Activated CD4-positive, alpha-beta T cell treated with anti-CD3 and anti-CD28 coated beads, Interleukin-2, amount 10 ng/mL, durations not matched to agents 24 days and 14 days (primary cell): ENCODE data around the gene S100A8. TPM values are rescaled to one million over a fixed set of nuclear protein-coding genes. Genes with fewer than 3 reads are reported as not detected.

Experiments
- DNase-seq: peaks from one replicate; pipeline ENCODE4 v3.0.0; 2022
- H3K27ac Mint-ChIP-seq: one replicate; pipeline ENCODE4 v1.8.0; 2022; ENCODE audit warnings: mild to moderate bottlenecking, mixed read lengths
- H3K27me3 Mint-ChIP-seq: one replicate; pipeline ENCODE4 v1.8.0; 2022; ENCODE audit warnings: mixed read lengths
- H3K36me3 Mint-ChIP-seq: one replicate; pipeline ENCODE4 v1.8.0; 2022; ENCODE audit warnings: low read depth, mild to moderate bottlenecking, mixed read lengths
- H3K4me1 Mint-ChIP-seq: one replicate; pipeline ENCODE4 v1.8.0; 2021; ENCODE audit warnings: mixed read lengths
- H3K4me3 Mint-ChIP-seq: one replicate; pipeline ENCODE4 v1.8.0; 2022; ENCODE audit warnings: mild to moderate bottlenecking, moderate library complexity, mixed read lengths
- H3K9me3 Mint-ChIP-seq: one replicate; pipeline ENCODE4 v1.8.0; 2021; ENCODE audit warnings: mixed read lengths
- intact Hi-C: fragments of 100-400 bp; cut with micrococcal nuclease; formaldehyde crosslinking; loops from one replicate; pipeline ENCODE4 v1.15.1; 2023
- total RNA-seq: library from RNA; stranded (reverse); gene quantifications from 2 replicates; pipeline ENCODE4 v1.2.3, GENCODE V29; 2022

S100A8 gene
- total RNA-seq, 1 donor from 2014 or later = not detected

- no peak within 1 kb of the TSS for H3K27ac Mint-ChIP-seq
- H3K27me3 Mint-ChIP-seq = peaks cover 1% of the 10 kb centered on the region
- H3K36me3 Mint-ChIP-seq = no peaks in the 10 kb centered on the region
- H3K4me1 Mint-ChIP-seq = peaks cover 7% of the 10 kb centered on the region
- no peak for DNase-seq
- no peak within 1 kb of the TSS for H3K4me3 Mint-ChIP-seq
- no peaks in the 10 kb centered on the region for H3K9me3 Mint-ChIP-seq
- intact Hi-C loops = no loop called here
Measured at GRCh38 chr1:153357853-153358690, 32.8 kb downstream of the S100A8 start, which contains the start of gene S100A9. S100A9 (plus strand) TSS chr1:153357854; CDS start chr1:153358284, 430 bp downstream.

- intact Hi-C loops = no loop called here
- Mint-ChIP-seq H3K36me3 (no peaks in the 10 kb centered on the region), H3K27me3 (no peaks in the 10 kb centered on the region), H3K4me3 (no peak overlapping the region), H3K4me1 (peaks cover 7% of the 10 kb centered on the region), H3K9me3 (no peaks in the 10 kb centered on the region), H3K27ac (no peak overlapping the region)
- peak; percentile 60 for DNase-seq
Measured at GRCh38 chr1:153357076-153357852, 33.6 kb downstream of the S100A8 start.

- intact Hi-C loops = no loop called here
- Mint-ChIP-seq H3K4me1 (peaks cover 7% of the 10 kb centered on the region), H3K9me3 (no peaks in the 10 kb centered on the region), H3K36me3 (no peaks in the 10 kb centered on the region), H3K27ac (no peak overlapping the region), H3K4me3 (no peak overlapping the region), H3K27me3 (no peaks in the 10 kb centered on the region)
- no peak for DNase-seq
Measured at GRCh38 chr1:153356392-153357075, 34.3 kb downstream of the S100A8 start.

DNA sequence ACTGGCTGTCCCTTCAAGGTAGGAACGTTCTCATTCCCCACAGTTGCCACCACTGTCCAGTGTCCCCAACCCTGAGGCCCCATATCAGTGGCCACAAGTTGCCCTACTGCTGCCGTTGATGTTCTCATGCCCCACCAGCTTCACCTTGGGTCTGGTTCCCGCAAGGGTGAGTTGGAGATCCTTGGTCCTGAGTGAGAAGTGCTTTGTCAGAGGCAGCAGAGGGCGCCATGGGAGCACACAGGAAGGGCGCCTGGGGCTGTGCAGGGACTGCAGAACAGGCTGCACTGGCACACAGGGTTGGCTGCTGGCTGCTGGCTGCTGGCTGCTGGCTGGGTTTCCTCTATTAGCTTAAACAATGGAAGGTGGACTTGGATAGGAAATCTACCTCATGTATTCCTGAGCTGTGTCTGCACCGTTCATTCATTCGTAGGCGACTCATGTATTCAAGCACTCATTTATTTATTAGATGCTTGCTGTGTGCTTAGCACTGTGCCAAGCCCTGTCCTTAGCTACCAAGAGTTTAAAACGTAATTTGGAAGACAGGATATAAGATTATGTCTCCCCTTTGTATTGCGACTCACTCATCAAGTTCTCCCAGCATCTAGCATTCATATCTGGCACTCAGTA is 35.3 kb downstream of the S100A8 start:
- DNase-seq = peak; percentile 79
- Mint-ChIP-seq H3K4me1 (peaks cover 7% of the 10 kb centered on the region), H3K27ac (no peak overlapping the region), H3K27me3 (peaks cover 2% of the 10 kb centered on the region), H3K36me3 (no peaks in the 10 kb centered on the region), H3K9me3 (no peaks in the 10 kb centered on the region), H3K4me3 (no peak overlapping the region)
- intact Hi-C loops = no loop called here

- peaks cover 7% of the 10 kb centered on the region for H3K4me1 Mint-ChIP-seq
- no peaks in the 10 kb centered on the region for H3K36me3 Mint-ChIP-seq
- no peak for DNase-seq
- intact Hi-C loops = no loop called here
- H3K27ac Mint-ChIP-seq = no peak overlapping the region
- no peaks in the 10 kb centered on the region for H3K9me3 Mint-ChIP-seq
- peaks cover 8% of the 10 kb centered on the region for H3K27me3 Mint-ChIP-seq
- no peak overlapping the region for H3K4me3 Mint-ChIP-seq
Measured at GRCh38 chr1:153354515-153355193, 36.2 kb downstream of the S100A8 start.

GRCh38 chr1:153353226-153353947 is 37.5 kb downstream of the S100A8 start:
- no peak overlapping the region for H3K27ac Mint-ChIP-seq
- H3K27me3 Mint-ChIP-seq = peaks cover 9% of the 10 kb centered on the region
- H3K4me3 Mint-ChIP-seq = no peak overlapping the region
- H3K9me3 Mint-ChIP-seq = no peaks in the 10 kb centered on the region
- peaks cover 7% of the 10 kb centered on the region for H3K4me1 Mint-ChIP-seq
- intact Hi-C loops = no loop called here
- H3K36me3 Mint-ChIP-seq = no peaks in the 10 kb centered on the region
- no peak for DNase-seq

DNA sequence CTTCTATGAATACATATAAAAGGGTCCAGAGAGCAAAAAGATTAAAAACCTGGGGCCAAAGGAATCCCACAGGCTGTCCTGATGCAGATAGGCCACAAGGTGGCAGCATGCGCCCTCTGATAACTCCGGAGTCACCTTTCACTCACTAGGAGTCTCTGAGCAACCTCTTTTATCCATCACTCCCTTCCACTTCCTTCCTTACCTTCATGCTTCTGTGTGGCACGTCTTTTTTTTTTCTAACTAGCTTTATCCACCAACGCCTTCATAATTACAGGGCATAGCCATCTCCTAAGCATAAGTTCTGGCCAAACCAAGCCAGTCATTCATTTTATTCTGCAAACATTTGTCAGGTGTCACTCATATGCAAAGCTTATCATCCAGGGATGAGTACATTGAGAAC is 38.4 kb downstream of the S100A8 start:
- Mint-ChIP-seq H3K27ac (no peak overlapping the region), H3K4me3 (no peak overlapping the region), H3K4me1 (peaks cover 4% of the 10 kb centered on the region), H3K9me3 (no peaks in the 10 kb centered on the region), H3K27me3 (peaks cover 14% of the 10 kb centered on the region), H3K36me3 (no peaks in the 10 kb centered on the region)
- intact Hi-C loops = loop anchor here (1.0 kb wide), 2 partner anchors 52 to 143 kb away; no protein-coding TSS in a partner anchor
- DNase-seq = peak; percentile 87

GRCh38 chr1:153350321-153350957 is 40.4 kb downstream of the S100A8 start:
- Mint-ChIP-seq H3K36me3 (no peaks in the 10 kb centered on the region), H3K4me3 (no peak overlapping the region), H3K4me1 (peaks cover 10% of the 10 kb centered on the region), H3K9me3 (no peaks in the 10 kb centered on the region), H3K27me3 (peaks cover 26% of the 10 kb centered on the region), H3K27ac (no peak overlapping the region)
- intact Hi-C loops = no loop called here
- DNase-seq = peak; percentile 43

DNA sequence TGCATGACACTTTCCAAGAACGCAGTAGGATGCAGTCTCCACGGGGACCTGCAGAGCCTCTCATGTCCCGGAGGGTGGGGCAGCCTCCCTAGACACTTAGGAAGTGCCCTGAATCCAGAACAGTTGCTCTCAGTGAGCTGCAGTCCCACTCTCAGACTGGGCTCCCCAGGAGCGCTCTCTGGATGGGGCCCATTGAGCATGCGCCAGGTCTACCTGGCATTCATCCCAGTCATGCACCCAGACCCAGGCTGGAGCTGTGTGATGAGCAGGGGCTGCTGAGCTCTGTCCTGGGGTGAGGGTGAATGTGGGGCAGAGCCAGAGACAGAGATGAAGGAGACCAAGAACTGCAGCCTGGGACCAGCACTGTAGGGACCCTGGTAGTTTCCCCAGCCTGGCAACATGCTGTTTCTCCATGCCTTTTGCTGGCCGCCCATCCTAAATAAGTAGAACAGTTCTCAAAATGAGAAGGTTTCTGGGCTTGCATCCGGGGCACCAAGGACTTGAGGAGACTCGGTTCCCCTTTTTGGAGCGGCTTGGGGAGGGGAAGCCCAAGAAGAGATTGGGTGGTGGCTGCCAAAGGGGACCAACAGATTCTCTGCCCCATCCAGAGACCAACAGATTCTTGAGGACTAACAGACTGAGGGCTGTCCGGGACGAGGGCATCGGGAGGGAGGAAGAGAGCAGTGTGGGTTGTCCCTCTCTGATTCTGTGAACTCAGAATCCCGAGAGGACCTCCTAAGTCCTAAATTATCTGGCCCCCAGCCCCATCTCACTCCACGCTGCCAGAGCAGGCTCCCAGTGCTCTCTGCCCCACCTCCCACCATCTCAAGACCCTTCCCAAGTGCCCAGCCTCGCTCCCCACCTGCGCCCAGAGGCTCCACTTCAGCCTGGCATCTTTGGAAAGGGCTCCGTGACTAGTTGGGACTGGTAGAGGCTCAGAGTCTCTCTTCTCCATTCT is 41.2 kb downstream of the S100A8 start:
- no peak overlapping the region for H3K4me3 Mint-ChIP-seq

GRCh38 chr1:153348511-153349362 is 42.1 kb downstream of the S100A8 start, which contains the start of gene PGLYRP4:
PGLYRP4 (minus strand) TSS chr1:153348841; CDS start chr1:153347932, 909 bp downstream.
- Mint-ChIP-seq H3K9me3 (no peaks in the 10 kb centered on the region), H3K36me3 (no peaks in the 10 kb centered on the region), H3K4me3 (no peak within 1 kb of the TSS), H3K27ac (no peak within 1 kb of the TSS), H3K27me3 (peaks cover 31% of the 10 kb centered on the region), H3K4me1 (peaks cover 18% of the 10 kb centered on the region)
- DNase-seq = peak; percentile 49
- intact Hi-C loops = no loop called here

More for the DNA sequence above, 41.2 kb downstream of the S100A8 start:
- DNase-seq = peak; percentile 46
- H3K36me3 Mint-ChIP-seq = no peaks in the 10 kb centered on the region
- peaks cover 26% of the 10 kb centered on the region for H3K27me3 Mint-ChIP-seq
- intact Hi-C loops = no loop called here
- H3K4me1 Mint-ChIP-seq = peaks cover 12% of the 10 kb centered on the region
- H3K9me3 Mint-ChIP-seq = no peaks in the 10 kb centered on the region
- H3K27ac Mint-ChIP-seq = no peak overlapping the region

DNA sequence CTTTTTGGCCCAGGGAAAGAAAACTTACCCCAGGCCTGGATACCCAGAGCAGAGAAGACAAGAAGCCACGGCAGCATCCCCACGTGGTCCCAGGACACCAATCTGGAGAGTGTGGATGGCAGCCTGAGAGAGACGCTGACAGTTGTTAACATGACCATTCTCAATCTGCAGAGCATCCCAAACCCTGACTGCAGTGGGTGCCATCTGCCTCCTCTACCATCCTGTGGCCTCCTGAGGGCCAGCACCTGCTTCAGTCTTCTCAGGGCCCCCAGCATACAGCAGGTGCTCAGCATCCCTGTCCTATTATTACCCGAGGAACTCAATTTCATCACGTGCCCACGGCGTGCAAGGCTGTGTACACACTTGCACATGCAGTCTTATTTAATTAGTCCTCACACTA is 43.0 kb downstream of the S100A8 start:
- Mint-ChIP-seq H3K4me3 (no peak overlapping the region), H3K27ac (no peak overlapping the region), H3K36me3 (no peaks in the 10 kb centered on the region), H3K9me3 (no peaks in the 10 kb centered on the region), H3K4me1 (peaks cover 22% of the 10 kb centered on the region), H3K27me3 (peaks cover 34% of the 10 kb centered on the region)
- peak; percentile 37 for DNase-seq
- intact Hi-C loops = no loop called here
